Measurements from ENCODE around the gene ATP6V1D.
"Not testable (repeated sequence)": the region's sequence is repeated elsewhere in the genome, so short reads cannot be mapped to it uniquely, and the experiment has no call there.

Gene ATP6V1D

GRCh38 chr14:67365476-67365875 lies 5.9 kb upstream of the ATP6V1D start:
- DNase-seq: no peak

GRCh38 chr14:67360470-67361206 lies 1.0 kb upstream of the ATP6V1D start:
- no peak for DNase-seq

- DNase-seq: no peak
These were observed 455 bp downstream of the ATP6V1D start for GRCh38 chr14:67358924-67359774.

GRCh38 chr14:67357969-67358354 lies 1.6 kb downstream of the ATP6V1D start:
- DNase-seq: no peak

- DNase-seq: no peak
These were observed 2.2 kb downstream of the ATP6V1D start for GRCh38 chr14:67357186-67357968.

GRCh38 chr14:67352055-67352454 lies 7.5 kb downstream of the ATP6V1D start:
- DNase-seq: no peak

- no peak for DNase-seq
These were observed 14.0 kb downstream of the ATP6V1D start for GRCh38 chr14:67345583-67345982.

- no peak for DNase-seq
These were observed 15.9 kb downstream of the ATP6V1D start for GRCh38 chr14:67343601-67344230.

- not testable (repeated sequence) for DNase-seq
These were observed 18.4 kb downstream of the ATP6V1D start for GRCh38 chr14:67341231-67341630.

- DNase-seq: no peak
These were observed 23.8 kb downstream of the ATP6V1D start for GRCh38 chr14:67335781-67336180.

GRCh38 chr14:67332468-67332867 lies 27.1 kb downstream of the ATP6V1D start:
- no peak for DNase-seq

GRCh38 chr14:67331368-67332125 lies 28.1 kb downstream of the ATP6V1D start:
- no peak for DNase-seq

GRCh38 chr14:67329666-67330065 lies 29.9 kb downstream of the ATP6V1D start:
- DNase-seq: not testable (repeated sequence)

GRCh38 chr14:67319142-67319541 lies 40.5 kb downstream of the ATP6V1D start:
- DNase-seq: no peak

GRCh38 chr14:67317822-67318221 lies 41.8 kb downstream of the ATP6V1D start:
- no peak for DNase-seq

GRCh38 chr14:67313153-67313552 lies 46.5 kb downstream of the ATP6V1D start:
- no peak for DNase-seq

- no peak for DNase-seq
These were observed 47.7 kb downstream of the ATP6V1D start for GRCh38 chr14:67311868-67312267.
